ENCODE data around the gene DHX16. TPM values are rescaled to one million over a fixed set of nuclear protein-coding genes. Genes with fewer than 3 reads are reported as not detected.

Gene DHX16
- total and polyA plus RNA-seq, 2 of the 4 experiments (the other 2 are of a cell fraction) = 47.9 to 48.4 TPM

DNA sequence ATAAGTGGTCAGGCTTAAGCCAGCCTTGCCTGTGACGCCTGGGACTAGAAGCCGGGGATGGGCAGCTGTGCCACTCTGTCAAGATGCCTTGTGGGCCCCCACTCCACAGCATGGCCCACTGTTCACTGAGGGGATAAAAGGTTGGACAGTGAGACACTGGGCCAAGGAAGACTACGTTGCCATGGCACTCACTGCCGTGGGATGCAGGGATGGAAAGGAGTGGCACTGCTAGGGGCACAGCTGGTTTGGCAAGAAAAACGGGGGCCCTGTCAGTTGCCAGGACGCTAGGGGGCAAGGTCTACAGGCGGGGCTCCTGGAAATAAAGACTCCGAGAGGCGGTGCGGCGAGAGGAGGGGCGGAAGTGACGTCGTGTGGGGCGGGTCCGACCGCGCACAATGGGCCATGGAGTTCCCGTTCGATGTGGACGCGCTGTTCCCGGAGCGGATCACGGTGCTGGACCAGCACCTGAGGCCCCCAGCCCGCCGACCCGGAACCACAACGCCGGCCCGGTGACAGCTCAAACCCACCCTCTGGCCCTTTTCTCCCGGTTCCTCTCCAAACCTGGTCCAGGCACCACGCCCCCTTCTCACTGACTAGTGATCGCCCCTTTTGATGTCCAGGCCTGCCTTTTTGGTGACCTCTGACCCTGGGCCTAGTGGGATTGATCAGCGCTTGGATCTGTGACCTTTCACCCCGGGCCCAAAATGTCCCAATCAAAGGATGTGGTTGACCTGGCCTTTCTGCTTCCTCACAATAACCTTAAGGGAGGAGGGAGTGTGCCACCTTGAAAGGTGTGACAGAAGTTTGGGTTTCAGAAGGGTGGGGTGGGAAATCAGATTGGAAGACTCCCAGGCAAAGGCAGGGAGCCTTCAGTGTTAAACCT, 46.1 kb downstream of the DHX16 start, which contains the start of gene ATAT1:
ATAT1 (plus strand) TSS at position 391 of the 883 bp plus-strand sequence.
- ChIA-PET POLR2A (ENCODE audit: unreplicated experiment) (interaction anchor here (1.2 to 1.4 kb wide), 2 partner anchors 9 to 11 kb away, joined by 3 to 4 read pairs; partner anchors contain the start of genes MRPS18B and PPP1R10), CTCF (interaction anchor here (0.6 kb wide), 1 partner anchor 1268 kb away, joined by 5 read pairs; no protein-coding TSS in a partner anchor)
- no peaks in the 10 kb centered on the region for H3K27me3 ChIP-seq (ENCODE audit: control insufficient read depth, insufficient read depth, low read length)
- peak within 1 kb of the TSS; percentile 90 for H3K4ac ChIP-seq (ENCODE audit: low read depth, low read length)
- no peaks in the 10 kb centered on the region; the same call in 1 of the 2 replicates for H4K20me1 ChIP-seq (ENCODE audit: insufficient read depth, low read length)
- H2BK5ac ChIP-seq (ENCODE audit: low read depth, low read length, poor library complexity, severe bottlenecking) = peak within 1 kb of the TSS; percentile 68
- DNase-seq (peak; percentile 68), ATAC-seq (ENCODE audit: low read depth) (peak; percentile 98)
- no peak within 1 kb of the TSS for H2BK15ac ChIP-seq (ENCODE audit: low read depth, low read length)
- intact Hi-C loops (cut with micrococcal nuclease) = loop anchor here (1.0 kb wide), 1 partner anchor 8 kb away; no protein-coding TSS in a partner anchor
- no peaks in the 10 kb centered on the region for H3K9me3 ChIP-seq (ENCODE audit: control insufficient read depth, insufficient read depth, low read length)
- H2AK9ac ChIP-seq (replicated peaks; ENCODE audit: low read depth, low read length, poor library complexity) = peak within 1 kb of the TSS; percentile 96
- peak within 1 kb of the TSS; percentile 57 for H4K91ac ChIP-seq (ENCODE audit: insufficient read depth, low read depth, low read length)
- peaks cover 8% of the 10 kb centered on the region; the same call in 1 of the 2 replicates for H3K9me1 ChIP-seq (ENCODE audit: insufficient read depth, low read length)
- H3K36me3 ChIP-seq (ENCODE audit: control insufficient read depth, insufficient read depth, low read length) = peaks cover 53% of the 10 kb centered on the region
- peak within 1 kb of the TSS; percentile 95 for H2AK5ac ChIP-seq (ENCODE audit: low read depth, low read length)
- dilution Hi-C loops (cut with HindIII; ENCODE audit: low sequenced_read_pairs, unreplicated experiment) = no loop called here
- TSS peak; percentile 43 for BruUV-seq (replicated peaks)
- H2BK20ac ChIP-seq (ENCODE audit: low read depth, low read length) = no peak within 1 kb of the TSS
- H3K56ac ChIP-seq (ENCODE audit: extremely low read depth, insufficient read depth, low read length) = peak within 1 kb of the TSS; percentile 82
- H4K8ac ChIP-seq (ENCODE audit: low read depth in 2 of 2, low read length in 2 of 2) = peak within 1 kb of the TSS; percentile 67 to 97
- peak within 1 kb of the TSS; percentile 58 for H3K4me3 ChIP-seq (ENCODE audit: insufficient read depth, low read depth, low read length)
- no peak within 1 kb of the TSS for H2BK120ac ChIP-seq (ENCODE audit: low read depth, low read length)
- H3K9ac ChIP-seq (ENCODE audit: low read depth, low read length) = peak within 1 kb of the TSS; percentile 93
- in situ Hi-C loops (cut with MboI; ENCODE audit: low sequenced_read_pairs) = no loop called here
- peak within 1 kb of the TSS; percentile 97 for H2AFZ ChIP-seq (replicated peaks; ENCODE audit: low read length, poor library complexity)
- peaks cover 5% of the 10 kb centered on the region for H3K4me1 ChIP-seq (ENCODE audit: control insufficient read depth, insufficient read depth, low read length)
- H4K5ac ChIP-seq (ENCODE audit: low read depth, low read length) = peak within 1 kb of the TSS; percentile 77
- peak within 1 kb of the TSS; percentile 8; the same call in 1 of the 2 replicates for H3K18ac ChIP-seq (ENCODE audit: low read depth, low read length)
- H3K4me2 ChIP-seq (ENCODE audit: low read depth, low read length) = peak within 1 kb of the TSS; percentile 92
- TF ChIP-seq NFE2L2 (IDR thresholded peaks at IDR 0.05; ENCODE audit: low read depth, low read length) = no peak
- TF ChIP-seq RAD21 (IDR thresholded peaks at IDR 0.05; ENCODE audit: low read length) = 0 out of 2 replicates have a peak, but pooled peaks have one; percentile 25
- peak; percentile 53; the same call in 1 of the 2 replicates for TF ChIP-seq MAZ (IDR thresholded peaks at IDR 0.05; ENCODE audit: borderline replicate concordance, low read depth, low read length)
- peak; percentile 76; the same call in 1 of the 2 replicates for TF ChIP-seq POLR2A (IDR thresholded peaks at IDR 0.05; ENCODE audit: low read depth, low read length)
- TF ChIP-seq, protein P1, sequence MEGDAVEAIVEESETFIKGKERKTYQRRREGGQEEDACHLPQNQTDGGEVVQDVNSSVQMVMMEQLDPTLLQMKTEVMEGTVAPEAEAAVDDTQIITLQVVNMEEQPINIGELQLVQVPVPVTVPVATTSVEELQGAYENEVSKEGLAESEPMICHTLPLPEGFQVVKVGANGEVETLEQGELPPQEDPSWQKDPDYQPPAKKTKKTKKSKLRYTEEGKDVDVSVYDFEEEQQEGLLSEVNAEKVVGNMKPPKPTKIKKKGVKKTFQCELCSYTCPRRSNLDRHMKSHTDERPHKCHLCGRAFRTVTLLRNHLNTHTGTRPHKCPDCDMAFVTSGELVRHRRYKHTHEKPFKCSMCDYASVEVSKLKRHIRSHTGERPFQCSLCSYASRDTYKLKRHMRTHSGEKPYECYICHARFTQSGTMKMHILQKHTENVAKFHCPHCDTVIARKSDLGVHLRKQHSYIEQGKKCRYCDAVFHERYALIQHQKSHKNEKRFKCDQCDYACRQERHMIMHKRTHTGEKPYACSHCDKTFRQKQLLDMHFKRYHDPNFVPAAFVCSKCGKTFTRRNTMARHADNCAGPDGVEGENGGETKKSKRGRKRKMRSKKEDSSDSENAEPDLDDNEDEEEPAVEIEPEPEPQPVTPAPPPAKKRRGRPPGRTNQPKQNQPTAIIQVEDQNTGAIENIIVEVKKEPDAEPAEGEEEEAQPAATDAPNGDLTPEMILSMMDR (conservative IDR thresholded peaks at IDR 0.05; ENCODE audit: low read depth, low read length) = peak; percentile 44
- TF ChIP-seq SMC3 (IDR thresholded peaks at IDR 0.05; ENCODE audit: low read depth, low read length) = peak; percentile 11; the same call in 1 of the 2 replicates
- TF ChIP-seq, protein P2, sequence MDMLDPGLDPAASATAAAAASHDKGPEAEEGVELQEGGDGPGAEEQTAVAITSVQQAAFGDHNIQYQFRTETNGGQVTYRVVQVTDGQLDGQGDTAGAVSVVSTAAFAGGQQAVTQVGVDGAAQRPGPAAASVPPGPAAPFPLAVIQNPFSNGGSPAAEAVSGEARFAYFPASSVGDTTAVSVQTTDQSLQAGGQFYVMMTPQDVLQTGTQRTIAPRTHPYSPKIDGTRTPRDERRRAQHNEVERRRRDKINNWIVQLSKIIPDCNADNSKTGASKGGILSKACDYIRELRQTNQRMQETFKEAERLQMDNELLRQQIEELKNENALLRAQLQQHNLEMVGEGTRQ (IDR thresholded peaks at IDR 0.05; ENCODE audit: low read depth, low read length) = no peak
- H3K23ac ChIP-seq (ENCODE audit: low read depth, low read length) = peak within 1 kb of the TSS; percentile 87
- peak within 1 kb of the TSS; percentile 94 for H3K14ac ChIP-seq (replicated peaks; ENCODE audit: low read depth, low read length)
- WGBS, 2 experiments (ENCODE audit: extremely low coverage in 2 of 2, insufficient read length in 1 of 2) = 0% methylated on average over 9 of the region's 36 CpGs; no CpG with 5 or more reads in 1 of the 2 experiments
- peak within 1 kb of the TSS; percentile 90 for H3K27ac ChIP-seq (ENCODE audit: insufficient read depth, low read length)
- H3K79me1 ChIP-seq (ENCODE audit: low read depth in 1 of 2, low read length in 2 of 2) = peaks cover 20 to 31% of the 10 kb centered on the region in 2 experiments

Data from IMR-90 (cell line).